Activated CD8-positive, alpha-beta memory T cell treated with anti-CD3 and anti-CD28 coated beads for 36 hours (primary cell): ENCODE data around the gene SRP9. TPM values are rescaled to one million over a fixed set of nuclear protein-coding genes. Genes with fewer than 3 reads are reported as not detected.

Experiments
- CTCF ChIA-PET: fragments of 350-600 bp; sonication (Branson Sonifier 250); formaldehyde crosslinking; loops from one replicate; lab custom pipeline; 2021; ENCODE audit warnings: antibody characterized with exemption; lab: Charles Lee
- POLR2A ChIA-PET: fragments of 350-600 bp; sonication (Branson Sonifier 250); formaldehyde crosslinking; loops from one replicate; lab custom pipeline; 2021; ENCODE audit warnings: antibody characterized with exemption; lab: Charles Lee
- total RNA-seq, 2 experiments: library from RNA; stranded (reverse); gene quantifications; one replicate each; pipeline ENCODE4 v1.2.3, GENCODE V29; 2021

Gene SRP9
- total RNA-seq: 100 to 1,000 TPM; 331 to 336 TPM

DNA sequence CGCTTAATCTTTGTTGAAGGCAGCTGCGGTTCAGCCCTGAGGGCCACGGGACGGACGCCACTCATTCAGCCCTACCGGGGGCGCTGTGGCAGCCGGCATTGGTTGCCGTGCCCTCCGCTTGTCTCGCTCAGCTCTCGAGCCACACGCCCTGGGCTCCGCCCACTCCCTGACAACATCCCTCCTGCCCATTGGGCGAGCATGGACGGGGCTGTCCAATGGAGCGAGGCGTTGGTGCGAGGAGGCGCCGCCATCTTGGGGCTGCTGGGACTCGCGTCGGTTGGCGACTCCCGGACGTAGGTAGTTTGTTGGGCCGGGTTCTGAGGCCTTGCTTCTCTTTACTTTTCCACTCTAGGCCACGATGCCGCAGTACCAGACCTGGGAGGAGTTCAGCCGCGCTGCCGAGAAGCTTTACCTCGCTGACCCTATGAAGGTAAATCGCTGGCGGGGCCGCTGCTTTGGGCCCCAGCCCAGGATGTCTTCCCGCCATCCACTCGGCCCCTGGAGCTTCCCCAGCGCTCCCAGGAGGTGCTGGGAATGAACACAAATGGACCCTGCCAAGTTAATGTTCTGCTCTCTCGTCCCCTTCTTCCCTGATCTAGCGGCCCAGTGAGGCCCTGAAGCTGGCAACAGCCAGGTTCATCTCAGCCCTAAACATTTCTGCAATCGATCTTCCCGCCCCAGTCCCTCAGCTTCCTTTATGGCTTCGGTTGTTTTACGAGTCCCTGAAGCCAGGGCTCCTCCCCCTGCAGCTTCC lies at the start of gene SRP9:
Gene SRP9 (plus strand): TSS at position 244 of the 754 bp plus-strand sequence. CDS start 115 bp downstream, at position 359.
- ChIA-PET POLR2A (interaction anchor here (0.5 to 2.8 kb wide), 12 partner anchors 10 to 1951 kb away, joined by 3 to 29 read pairs (median 6); partner anchors contain the start of genes PYCR2, SDE2 and TMEM63A), CTCF (interaction anchor here (0.5 to 3.4 kb wide), 13 partner anchors 9 to 303 kb away, joined by 3 to 14 read pairs (median 4); partner anchors contain the start of genes EPHX1, PYCR2 and TMEM63A)

- ChIA-PET CTCF (interaction anchor here (0.6 kb wide), 1 partner anchor 55 kb away, joined by 4 read pairs; no protein-coding TSS in a partner anchor), POLR2A (no interaction called here)
Measured at GRCh38 chr1:225731491-225731890, 46.1 kb upstream of the SRP9 start.

GRCh38 chr1:225733254-225733653 lies 44.4 kb upstream of the SRP9 start:
- ChIA-PET POLR2A (no interaction called here), CTCF (no interaction called here)

GRCh38 chr1:225735252-225736149 lies 42.1 kb upstream of the SRP9 start:
- ChIA-PET CTCF (no interaction called here), POLR2A (no interaction called here)

- POLR2A ChIA-PET: no interaction called here
- CTCF ChIA-PET: no interaction called here
Measured at GRCh38 chr1:225736437-225737098, 41.1 kb upstream of the SRP9 start.

- ChIA-PET CTCF (no interaction called here), POLR2A (no interaction called here)
Measured at GRCh38 chr1:225737161-225737560, 40.5 kb upstream of the SRP9 start.

DNA sequence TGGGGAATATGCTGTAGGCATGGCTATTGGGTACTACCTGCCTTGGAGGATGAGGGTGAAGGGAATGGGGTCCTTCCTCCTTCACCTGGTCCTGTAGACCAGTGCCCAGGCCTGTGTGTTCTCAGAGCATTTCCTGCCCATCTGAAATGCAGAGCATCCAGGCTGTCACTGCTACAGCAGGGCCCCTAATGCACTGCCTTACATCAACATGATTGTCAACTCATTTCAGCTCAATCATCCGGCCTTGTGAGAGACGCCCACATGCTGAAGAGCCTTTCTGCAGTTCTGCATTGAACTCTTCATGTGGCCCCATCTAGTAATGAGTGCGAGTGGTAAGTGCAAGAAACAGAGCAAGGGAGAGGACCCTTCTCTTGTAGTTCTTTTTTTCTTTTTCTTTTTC lies 39.8 kb upstream of the SRP9 start:
- CTCF ChIA-PET: no interaction called here
- POLR2A ChIA-PET: no interaction called here

- ChIA-PET CTCF (no interaction called here), POLR2A (no interaction called here)
Measured at GRCh38 chr1:225738763-225739162, 38.9 kb upstream of the SRP9 start.

- POLR2A ChIA-PET: no interaction called here
- CTCF ChIA-PET: no interaction called here
Measured at GRCh38 chr1:225739542-225740107, 38.0 kb upstream of the SRP9 start.

DNA sequence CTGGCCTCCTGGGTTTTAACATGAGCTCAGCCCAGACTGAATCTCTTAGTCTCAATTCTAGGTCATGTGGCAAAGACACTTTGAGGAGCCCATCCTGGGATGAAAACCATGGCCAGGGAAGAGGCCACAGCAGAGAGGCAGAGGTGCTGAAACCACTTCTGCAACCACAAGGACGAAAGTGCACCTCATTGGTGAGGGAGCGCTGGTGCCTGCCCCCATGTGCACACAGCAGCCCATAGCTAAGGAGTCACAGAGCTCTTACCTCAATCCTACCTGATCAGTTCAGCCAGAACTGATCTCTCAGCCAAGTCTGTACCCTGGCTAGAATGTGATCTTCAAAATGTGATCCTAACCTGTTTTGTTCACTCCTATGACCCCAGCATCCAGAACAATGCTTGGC lies 32.9 kb upstream of the SRP9 start:
- POLR2A ChIA-PET: no interaction called here
- CTCF ChIA-PET: no interaction called here

DNA sequence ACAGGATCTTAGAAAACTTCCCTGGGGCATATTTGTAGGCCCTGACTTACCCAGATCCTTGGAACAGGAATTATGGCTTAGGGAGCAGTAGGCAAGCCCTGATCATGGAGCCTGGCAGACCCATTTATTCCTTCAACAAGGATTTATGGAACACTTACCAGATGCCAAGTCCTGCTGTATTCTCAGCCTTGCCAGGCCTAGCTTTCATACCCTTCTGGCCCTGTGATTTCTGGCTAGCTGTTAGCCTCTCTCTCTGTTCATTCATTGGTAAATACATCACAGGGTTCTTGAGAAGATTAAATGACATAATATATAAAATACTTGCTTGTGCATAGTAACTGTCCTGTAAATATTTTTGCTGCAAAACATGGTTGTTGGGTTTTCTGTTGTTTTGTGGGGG lies 32.4 kb upstream of the SRP9 start:
- ChIA-PET CTCF (no interaction called here), POLR2A (no interaction called here)

GRCh38 chr1:225746361-225747179 lies 31.1 kb upstream of the SRP9 start:
- ChIA-PET POLR2A (no interaction called here), CTCF (interaction anchor here (0.7 kb wide), 1 partner anchor 239 kb away, joined by 3 read pairs; no protein-coding TSS in a partner anchor)

DNA sequence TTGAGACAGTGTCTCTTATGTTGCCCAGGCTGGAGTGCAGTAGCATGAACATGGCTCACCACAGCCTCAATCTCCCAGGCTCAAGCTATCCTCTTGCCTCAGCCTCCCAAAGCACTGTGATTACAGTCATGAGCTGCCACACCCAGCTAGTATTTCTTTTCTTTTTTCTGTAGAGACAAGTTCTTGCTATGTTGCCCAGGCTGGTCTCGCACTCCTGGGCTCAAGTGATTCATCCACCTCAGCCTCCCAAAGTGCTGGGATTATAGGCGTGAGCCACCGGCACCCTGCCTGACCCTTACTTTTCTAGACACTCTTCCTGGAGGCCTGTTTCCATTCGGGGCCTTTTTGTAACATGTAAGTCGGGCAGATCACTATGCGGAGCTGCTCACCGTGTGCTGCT lies 30.1 kb upstream of the SRP9 start:
- POLR2A ChIA-PET: interaction anchor here (0.7 kb wide), 1 partner anchor 11 kb away, joined by 7 read pairs; no protein-coding TSS in a partner anchor
- CTCF ChIA-PET: no interaction called here

GRCh38 chr1:225748529-225748928 lies 29.1 kb upstream of the SRP9 start:
- CTCF ChIA-PET: no interaction called here

DNA sequence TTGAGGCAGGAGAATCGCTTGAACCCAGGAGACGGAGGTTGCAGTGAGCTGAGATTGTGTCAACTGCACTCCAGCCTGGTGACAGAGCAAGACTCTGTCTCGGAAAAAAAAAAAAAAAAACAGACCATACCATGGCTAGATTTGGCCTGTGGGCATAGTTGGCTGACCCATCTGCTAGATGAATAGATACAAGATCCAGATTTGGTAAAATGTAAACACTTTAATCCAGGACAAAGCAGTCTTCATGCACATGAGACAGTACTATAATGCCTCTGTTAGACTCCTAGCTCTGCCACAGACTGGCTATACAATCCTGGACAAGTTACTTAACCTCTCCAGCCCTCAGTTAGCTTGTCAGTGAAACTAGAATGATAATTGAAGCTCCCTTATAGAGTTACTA lies 27.9 kb upstream of the SRP9 start:
- POLR2A ChIA-PET: no interaction called here
- CTCF ChIA-PET: no interaction called here

More at GRCh38 chr1:225748529-225748928, 29.1 kb upstream of the SRP9 start:
- POLR2A ChIA-PET: no interaction called here

DNA sequence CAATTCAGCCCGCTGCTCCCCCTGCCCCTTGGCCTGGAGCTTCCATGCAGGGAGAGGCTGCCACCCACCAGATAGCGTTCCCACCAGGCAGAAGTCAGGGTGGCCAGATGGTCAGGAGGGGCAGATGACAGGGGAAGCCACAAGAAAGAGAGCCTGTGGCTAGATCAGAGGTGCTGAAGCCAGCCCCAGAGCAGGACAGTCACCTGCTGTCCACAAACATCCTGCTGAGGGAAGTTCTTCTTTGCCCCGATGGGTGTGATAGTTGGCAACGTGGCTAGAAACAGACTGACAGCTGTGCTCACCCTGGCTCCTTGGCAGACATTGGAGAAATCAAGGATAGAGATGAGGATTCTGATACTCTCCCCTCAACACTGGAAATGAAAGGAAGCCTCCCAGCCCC lies 27.2 kb upstream of the SRP9 start:
- ChIA-PET CTCF (no interaction called here), POLR2A (no interaction called here)

DNA sequence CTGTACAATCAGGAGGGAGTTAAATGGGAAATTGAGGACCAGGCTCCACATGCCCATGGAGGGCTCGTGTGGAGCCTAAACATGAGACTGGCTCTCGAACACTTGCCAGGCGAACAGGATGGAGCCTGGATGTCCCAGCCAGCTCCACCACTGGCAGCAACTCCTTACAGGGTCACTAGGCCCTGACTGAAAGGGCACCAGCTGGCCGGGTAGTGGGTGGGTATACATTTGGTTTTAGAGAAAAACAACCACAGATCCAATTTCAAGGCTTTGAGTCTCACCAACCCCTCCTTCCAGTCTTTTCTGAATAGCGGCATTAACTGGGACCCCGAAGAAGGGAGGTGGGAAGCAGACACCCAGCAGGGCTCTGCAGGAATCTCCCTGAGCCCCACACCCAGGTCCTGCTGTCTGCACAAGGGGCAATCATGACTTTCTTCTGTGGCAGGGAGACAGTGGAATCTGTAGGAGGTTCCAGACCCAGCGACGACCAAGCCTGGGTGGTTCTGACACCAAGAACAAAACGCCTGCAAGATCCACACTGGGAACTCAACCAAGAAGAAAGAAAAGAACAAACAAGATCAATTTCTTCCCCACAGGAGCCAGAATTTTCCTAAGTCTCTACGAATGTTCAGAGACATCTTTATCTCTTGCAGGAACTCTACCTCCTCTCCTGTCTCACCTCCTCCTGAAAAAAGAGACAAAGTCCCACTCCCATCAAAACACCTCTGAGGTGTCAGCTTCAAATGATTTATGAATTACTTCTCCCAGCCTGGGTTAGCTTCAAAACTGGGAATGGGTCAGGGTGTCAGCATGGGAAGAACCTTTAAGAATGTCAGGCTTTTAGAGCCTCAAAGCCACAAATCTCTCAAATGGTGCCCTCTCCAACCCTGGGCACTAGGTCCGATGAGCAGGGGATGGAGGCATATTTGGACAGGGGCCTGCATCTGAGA lies 26.5 kb upstream of the SRP9 start:
- ChIA-PET POLR2A (no interaction called here), CTCF (no interaction called here)
